Nephron (organoid): ENCODE measurements around the gene ARF5.
"Not testable (repeated sequence)": the region's sequence is repeated elsewhere in the genome, so short reads cannot be mapped to it uniquely, and the experiment has no call there.

Source experiments
- H3K27ac Mint-ChIP-seq, 3 experiments: 2 replicates each; pipeline ENCODE4 v1.8.0; 2020; ENCODE audit warnings: mixed read lengths in 3 of 3, mild to moderate bottlenecking in 2 of 3, moderate library complexity in 1 of 3
- H3K27me3 Mint-ChIP-seq: 2 replicates; pipeline ENCODE4 v1.8.0; 2021; ENCODE audit warnings: low read depth, mild to moderate bottlenecking, moderate library complexity, mixed read lengths
- H3K36me3 Mint-ChIP-seq: 2 replicates; pipeline ENCODE4 v1.8.0; 2020; ENCODE audit warnings: low read depth, mixed read lengths
- H3K4me1 Mint-ChIP-seq: 2 replicates; pipeline ENCODE4 v1.8.0; 2020; ENCODE audit warnings: mixed read lengths
- H3K4me3 Mint-ChIP-seq, 3 experiments: 2 replicates each; pipeline ENCODE4 v1.8.0; 2020; ENCODE audit warnings: mild to moderate bottlenecking in 3 of 3, mixed read lengths in 3 of 3, moderate library complexity in 2 of 3
- H3K9me3 Mint-ChIP-seq: 2 replicates; pipeline ENCODE4 v1.8.0; 2020; ENCODE audit warnings: mixed read lengths
- CTCF ChIP-seq, 3 experiments: fragments of 200-600 bp; sonication (generic); IDR thresholded peaks; one replicate each; pipeline ENCODE4 v1.5.0; 2021; ENCODE audit warnings: antibody characterized with exemption in 3 of 3; ENCODE audit not compliant: unreplicated experiment in 3 of 3

The ARF5 gene

GRCh38 chr7:127588019-127588696 lies at the start of gene ARF5:
TSS of gene ARF5 (plus strand) at chr7:127588411. CDS start at chr7:127588499, 88 bp downstream.
- TF ChIP-seq CTCF (IDR thresholded peaks at IDR 0.05; ENCODE audit: unreplicated experiment in 3 of 3) = no peak
- peak within 1 kb of the TSS; percentile 75 to 90 (median 87) for H3K27ac Mint-ChIP-seq
- peaks cover 25% of the 10 kb centered on the region for H3K36me3 Mint-ChIP-seq
- H3K9me3 Mint-ChIP-seq = no peaks in the 10 kb centered on the region
- no peaks in the 10 kb centered on the region for H3K27me3 Mint-ChIP-seq
- peak within 1 kb of the TSS; percentile 94 to 95 (median 95) for H3K4me3 Mint-ChIP-seq
- H3K4me1 Mint-ChIP-seq = peaks cover 32% of the 10 kb centered on the region

GRCh38 chr7:127539116-127539515 lies 49.1 kb upstream of the ARF5 start:
- TF ChIP-seq CTCF (IDR thresholded peaks at IDR 0.05; ENCODE audit: unreplicated experiment in 3 of 3) = no peak
- Mint-ChIP-seq H3K27ac (no peak overlapping the region), H3K4me3 (no peak overlapping the region), H3K9me3 (no peaks in the 10 kb centered on the region), H3K27me3 (peaks cover 67% of the 10 kb centered on the region), H3K4me1 (no peaks in the 10 kb centered on the region), H3K36me3 (no peaks in the 10 kb centered on the region)

- H3K9me3 Mint-ChIP-seq, H3K36me3 Mint-ChIP-seq, H3K27ac Mint-ChIP-seq, H3K4me1 Mint-ChIP-seq, H3K4me3 Mint-ChIP-seq: not testable (repeated sequence)
- peaks cover 57% of the 10 kb centered on the region for H3K27me3 Mint-ChIP-seq
These were observed 47.8 kb upstream of the ARF5 start for GRCh38 chr7:127540461-127540860.

- H3K27ac Mint-ChIP-seq = no peak overlapping the region
- no peak overlapping the region for H3K4me3 Mint-ChIP-seq
- no peaks in the 10 kb centered on the region for H3K4me1 Mint-ChIP-seq
- H3K27me3 Mint-ChIP-seq = peaks cover 49% of the 10 kb centered on the region
- no peak for TF ChIP-seq CTCF (IDR thresholded peaks at IDR 0.05; ENCODE audit: unreplicated experiment in 3 of 3)
- H3K9me3 Mint-ChIP-seq = peaks cover under 1% of the 10 kb centered on the region
- H3K36me3 Mint-ChIP-seq = peaks cover under 1% of the 10 kb centered on the region
These were observed 46.7 kb upstream of the ARF5 start for GRCh38 chr7:127541548-127541947.

GRCh38 chr7:127546313-127546712 lies 41.9 kb upstream of the ARF5 start:
- Mint-ChIP-seq H3K4me3 (no peak overlapping the region), H3K27me3 (peaks cover 16% of the 10 kb centered on the region), H3K27ac (no peak overlapping the region), H3K4me1 (no peaks in the 10 kb centered on the region), H3K9me3 (peaks cover 9% of the 10 kb centered on the region), H3K36me3 (peaks cover 4% of the 10 kb centered on the region)
- no peak for TF ChIP-seq CTCF (IDR thresholded peaks at IDR 0.05; ENCODE audit: unreplicated experiment in 3 of 3)

GRCh38 chr7:127550247-127550646 lies 38.0 kb upstream of the ARF5 start:
- TF ChIP-seq CTCF (IDR thresholded peaks at IDR 0.05; ENCODE audit: unreplicated experiment in 3 of 3) = peak in 1 of 3 experiments; percentile 13
- Mint-ChIP-seq H3K36me3 (peaks cover 4% of the 10 kb centered on the region), H3K4me1 (no peaks in the 10 kb centered on the region), H3K4me3 (no peak overlapping the region), H3K9me3 (peaks cover 9% of the 10 kb centered on the region), H3K27me3 (peaks cover 12% of the 10 kb centered on the region), H3K27ac (no peak overlapping the region)
